B cell (primary cell): Measurements from ENCODE around the gene SLC16A10. TPM values are rescaled to one million over a fixed set of nuclear protein-coding genes. Genes with fewer than 3 reads are reported as not detected.

ENCODE experiments used
- ATAC-seq: fragments of 200-7000 bp; cut with Tn5 transposase; one replicate; pipeline ENCODE4 v1.10.0; 2021; ENCODE audit warnings: low read depth, mild to moderate bottlenecking, moderate number of reproducible peaks, moderate library complexity
- CTCF ChIA-PET: fragments of 350-600 bp; sonication (Branson Sonifier 250); formaldehyde crosslinking; loops from one replicate; lab custom pipeline; 2021; ENCODE audit warnings: antibody characterized with exemption, inconsistent platforms; lab: Charles Lee
- POLR2A ChIA-PET: fragments of 350-600 bp; sonication (Branson Sonifier 250); formaldehyde crosslinking; loops from one replicate; lab custom pipeline; 2021; ENCODE audit warnings: antibody characterized with exemption; lab: Charles Lee
- DNase-seq: peaks from one replicate; pipeline ENCODE4 v3.0.0; 2013
- H2AFZ ChIP-seq: 2 replicates; pipeline ENCODE4 v1.6.1; 2012; ENCODE audit warnings: mild to moderate bottlenecking, low read depth, low read length; ENCODE audit not compliant: insufficient read depth, poor library complexity, severe bottlenecking
- H3K27ac ChIP-seq, 2 donors: 1 replicate in 1 of 2; 2 replicates in 1 of 2; pipeline ENCODE4 v1.5.1; 2012 to 2013; ENCODE audit warnings: low read length in 2 of 2, mild to moderate bottlenecking in 2 of 2, moderate library complexity in 1 of 2
- H3K27me3 ChIP-seq, 4 experiments: fragments of 200-600 bp in 1 of 4; sonication (generic) in 1 of 4; replicated peaks in 1 of 4; 1 replicate in 2 of 4; 2 replicates in 2 of 4; pipeline versions ENCODE4 v1.6.1 to v1.7.0; 2013 to 2016; ENCODE audit warnings: low read length in 3 of 4, mild to moderate bottlenecking in 2 of 4, mixed read lengths in 1 of 4, moderate library complexity in 1 of 4; ENCODE audit not compliant: insufficient read depth in 4 of 4, control insufficient read depth in 3 of 4; ENCODE audit errors: control extremely low read depth in 1 of 4
- H3K36me3 ChIP-seq, 2 experiments: replicated peaks in 1 of 2; 1 replicate in 1 of 2; 2 replicates in 1 of 2; pipeline versions ENCODE4 v1.6.1 to v1.7.1; 2013; ENCODE audit warnings: low read length in 1 of 2; ENCODE audit not compliant: insufficient read depth in 2 of 2, control insufficient read depth in 1 of 2; ENCODE audit errors: control extremely low read depth in 1 of 2, extremely low read depth in 1 of 2
- H3K4me1 ChIP-seq, 2 donors: fragments of 200-600 bp in 1 of 2; sonication (generic) in 1 of 2; 1 replicate in 1 of 2; 2 replicates in 1 of 2; pipeline versions ENCODE4 v1.5.1 to v1.6.1; 2013 to 2017; ENCODE audit warnings: low read length in 2 of 2; ENCODE audit not compliant: control insufficient read depth in 2 of 2, insufficient read depth in 2 of 2
- H3K4me2 ChIP-seq: replicated peaks from 2 replicates; pipeline ENCODE3; 2012; ENCODE audit warnings: mild to moderate bottlenecking, low read depth, low read length; ENCODE audit not compliant: poor library complexity, severe bottlenecking
- H3K4me3 ChIP-seq, 5 experiments: fragments of 200-600 bp in 1 of 5; sonication (generic) in 1 of 5; 1 replicate in 3 of 5; 2 replicates in 2 of 5; pipeline versions ENCODE4 v1.5.1 to v1.7.0; 2011 to 2016; ENCODE audit warnings: low read length in 4 of 5, mild to moderate bottlenecking in 4 of 5, low read depth in 2 of 5, control low read depth in 1 of 5, moderate library complexity in 1 of 5; ENCODE audit not compliant: insufficient read depth in 1 of 5; ENCODE audit errors: control extremely low read depth in 1 of 5, extremely low read depth in 1 of 5
- H3K79me2 ChIP-seq: fragments of 200-600 bp; sonication (generic); one replicate; pipeline ENCODE4 v1.6.0; 2016; ENCODE audit warnings: low read length; ENCODE audit not compliant: control insufficient read depth, insufficient read depth
- H3K9ac ChIP-seq: fragments of 200-600 bp; sonication (generic); 2 replicates; pipeline ENCODE4 v1.6.1; 2017; ENCODE audit warnings: mild to moderate bottlenecking, low read length, moderate library complexity
- H3K9me3 ChIP-seq, 3 donors: one replicate each; pipeline versions ENCODE4 v1.6.1 to v1.7.1; 2013; ENCODE audit warnings: low read length in 2 of 3; ENCODE audit not compliant: control insufficient read depth in 2 of 3, insufficient read depth in 1 of 3; ENCODE audit errors: control extremely low read depth in 1 of 3
- H4K20me1 ChIP-seq: 2 replicates; pipeline ENCODE4 v1.6.0; 2012; ENCODE audit warnings: mild to moderate bottlenecking, low read length; ENCODE audit not compliant: insufficient read depth, control insufficient read depth, poor library complexity, severe bottlenecking
- H3K27ac Mint-ChIP-seq: one replicate; pipeline ENCODE4 v1.8.0; 2021; ENCODE audit warnings: mixed read lengths
- H3K27me3 Mint-ChIP-seq: one replicate; pipeline ENCODE4 v1.8.0; 2021; ENCODE audit warnings: mixed read lengths
- H3K4me1 Mint-ChIP-seq: one replicate; pipeline ENCODE4 v1.8.0; 2021; ENCODE audit warnings: mixed read lengths
- H3K4me3 Mint-ChIP-seq: one replicate; pipeline ENCODE4 v1.8.0; 2021; ENCODE audit warnings: mixed read lengths
- H3K9me3 Mint-ChIP-seq: one replicate; pipeline ENCODE4 v1.8.0; 2022; ENCODE audit warnings: mixed read lengths; ENCODE audit not compliant: insufficient read depth
- EZH2 ChIP-seq: IDR thresholded peaks from 2 replicates; pipeline ENCODE4 v1.6.1; 2012; ENCODE audit warnings: borderline replicate concordance, low read depth, mild to moderate bottlenecking, moderate library complexity, low read length; ENCODE audit not compliant: insufficient read depth, poor library complexity, severe bottlenecking
- WGBS: methylation state at CpG from one replicate; pipeline ENCODE4 v1.1.5; 2013; ENCODE audit warnings: missing lambda C conversion rate; ENCODE audit not compliant: insufficient coverage; 5-methylcytosine and 5-hydroxymethylcytosine counted together
- intact Hi-C: fragments of 100-400 bp; cut with micrococcal nuclease; formaldehyde crosslinking; loops from one replicate; pipeline ENCODE4 v1.10.0; 2022
- polyA plus RNA-seq: library from polyadenylated mRNA; depleted of rRNA; stranded (reverse); fragments of >200 nt; gene quantifications from 2 replicates; pipeline ENCODE4 v1.2.3, GENCODE V29; 2012
- total RNA-seq, 2 donors: library from RNA; stranded (reverse); fragments of 120-200 nt in 1 of 2; gene quantifications; 1 replicate in 1 of 2; 2 replicates in 1 of 2; pipeline versions ENCODE4 v1.2.3 to v1.2.4, GENCODE V29; 2013 to 2022
- TF ChIP-seq, protein P1 (sequence below): fragments of 200-600 bp; IDR thresholded peaks from one replicate; pipeline ENCODE4 v1.8.0; 2022; ENCODE audit warnings: antibody characterized with exemption, mild to moderate bottlenecking

SLC16A10 gene
- total and polyA plus RNA-seq, 2 donors (not counting 1 experiment from before 2014, with no cell fraction given): 0.06 to 0.71 TPM

DNA sequence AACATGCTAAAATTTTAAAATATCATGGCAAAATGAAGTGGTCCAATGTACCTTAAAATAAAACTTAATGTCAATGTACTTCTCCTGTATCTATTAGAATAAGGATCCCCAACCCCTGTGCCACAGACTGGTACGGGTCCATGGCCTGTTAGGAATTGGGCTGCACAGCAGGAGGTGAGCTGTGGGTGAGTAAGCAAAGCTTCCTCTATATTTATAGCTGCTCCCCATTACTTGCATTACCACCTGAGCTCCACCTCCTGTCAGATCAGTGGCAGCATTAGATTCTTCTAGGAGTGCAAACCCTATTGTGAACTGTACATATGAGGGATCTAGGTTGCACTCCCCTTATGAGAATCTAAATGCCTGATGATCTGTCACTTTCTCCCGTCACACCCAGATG, 86.0 kb downstream of the SLC16A10 start:
- Histone ChIP-seq H3K9me3 (peaks cover 0 to 3% (median 0%) of the 10 kb centered on the region in 3 donors), H3K4me1 (no peaks in the 10 kb centered on the region), H3K79me2 (no peaks in the 10 kb centered on the region), H3K27ac (no peak overlapping the region), H4K20me1 (no peaks in the 10 kb centered on the region), H3K36me3 (no peaks in the 10 kb centered on the region), H3K4me2 (no peak overlapping the region), H3K4me3 (no peak overlapping the region), H2AFZ (no peak overlapping the region), H3K9ac (no peak overlapping the region), H3K27me3 (no peaks in the 10 kb centered on the region)
- CTCF ChIA-PET: no interaction called here
- no peak for TF ChIP-seq EZH2
- TF ChIP-seq, protein P1, sequence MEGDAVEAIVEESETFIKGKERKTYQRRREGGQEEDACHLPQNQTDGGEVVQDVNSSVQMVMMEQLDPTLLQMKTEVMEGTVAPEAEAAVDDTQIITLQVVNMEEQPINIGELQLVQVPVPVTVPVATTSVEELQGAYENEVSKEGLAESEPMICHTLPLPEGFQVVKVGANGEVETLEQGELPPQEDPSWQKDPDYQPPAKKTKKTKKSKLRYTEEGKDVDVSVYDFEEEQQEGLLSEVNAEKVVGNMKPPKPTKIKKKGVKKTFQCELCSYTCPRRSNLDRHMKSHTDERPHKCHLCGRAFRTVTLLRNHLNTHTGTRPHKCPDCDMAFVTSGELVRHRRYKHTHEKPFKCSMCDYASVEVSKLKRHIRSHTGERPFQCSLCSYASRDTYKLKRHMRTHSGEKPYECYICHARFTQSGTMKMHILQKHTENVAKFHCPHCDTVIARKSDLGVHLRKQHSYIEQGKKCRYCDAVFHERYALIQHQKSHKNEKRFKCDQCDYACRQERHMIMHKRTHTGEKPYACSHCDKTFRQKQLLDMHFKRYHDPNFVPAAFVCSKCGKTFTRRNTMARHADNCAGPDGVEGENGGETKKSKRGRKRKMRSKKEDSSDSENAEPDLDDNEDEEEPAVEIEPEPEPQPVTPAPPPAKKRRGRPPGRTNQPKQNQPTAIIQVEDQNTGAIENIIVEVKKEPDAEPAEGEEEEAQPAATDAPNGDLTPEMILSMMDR: no peak
- Mint-ChIP-seq H3K4me1 (peaks cover 2% of the 10 kb centered on the region), H3K9me3 (no peaks in the 10 kb centered on the region), H3K27ac (no peak overlapping the region), H3K27me3 (peaks cover 4% of the 10 kb centered on the region), H3K4me3 (no peak overlapping the region)
- no peak for DNase-seq
- POLR2A ChIA-PET: no interaction called here
- WGBS: no CpG with 5 or more reads among the region's 2 CpGs
- ATAC-seq: no peak
- intact Hi-C loops: no loop called here

DNA sequence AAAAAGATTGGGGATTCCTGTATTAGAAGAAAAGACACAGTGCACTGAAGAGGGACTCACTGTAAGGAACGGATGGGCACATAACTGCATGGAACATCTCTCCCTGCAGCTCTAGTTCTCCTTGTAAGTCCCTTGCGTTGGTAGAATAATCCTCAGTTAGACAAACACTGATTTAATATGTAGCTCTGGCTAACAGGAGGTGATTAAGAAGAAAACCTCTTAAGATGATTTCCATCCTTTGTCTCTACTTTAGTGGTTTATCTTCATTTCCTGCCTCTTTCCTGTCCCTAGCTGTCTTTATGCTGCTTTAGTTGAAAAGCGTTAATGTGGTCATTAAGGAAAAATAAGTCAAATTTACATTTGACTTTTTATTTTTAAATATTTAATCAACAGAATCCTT, 86.6 kb downstream of the SLC16A10 start:
- no peak for TF ChIP-seq EZH2
- TF ChIP-seq, protein P1: no peak
- CTCF ChIA-PET: no interaction called here
- Mint-ChIP-seq H3K4me1 (peaks cover 2% of the 10 kb centered on the region), H3K4me3 (no peak overlapping the region), H3K27me3 (peaks cover 2% of the 10 kb centered on the region), H3K27ac (no peak overlapping the region), H3K9me3 (no peaks in the 10 kb centered on the region)
- POLR2A ChIA-PET: no interaction called here
- H3K79me2 ChIP-seq: no peaks in the 10 kb centered on the region
- H4K20me1 ChIP-seq: no peaks in the 10 kb centered on the region
- no peak for ATAC-seq
- H3K9ac ChIP-seq: no peak overlapping the region
- H2AFZ ChIP-seq: no peak overlapping the region
- H3K4me1 ChIP-seq: no peaks in the 10 kb centered on the region
- H3K9me3 ChIP-seq: peaks cover 0 to 3% (median 0%) of the 10 kb centered on the region in 3 donors
- H3K27me3 ChIP-seq: no peaks in the 10 kb centered on the region
- no peak for DNase-seq
- H3K36me3 ChIP-seq: no peaks in the 10 kb centered on the region
- WGBS: no CpG with 5 or more reads among the region's 3 CpGs
- intact Hi-C loops: no loop called here
- no peak overlapping the region for H3K4me3 ChIP-seq
- no peak overlapping the region for H3K27ac ChIP-seq
- no peak overlapping the region for H3K4me2 ChIP-seq
